HUES6 (cell line): ENCODE data around the gene DBNDD1.
A peak's percentile ranks its signal among the peaks of the same experiment; 100 is the strongest.
"Not testable (repeated sequence)": the region's sequence is repeated elsewhere in the genome, so short reads cannot be mapped to it uniquely, and the experiment has no call there.

Experiments
- H3K27ac ChIP-seq: 2 replicates; pipeline ENCODE4 v1.7.0; 2013; ENCODE audit warnings: low read depth, mild to moderate bottlenecking, low read length, inconsistent platforms
- H3K27me3 ChIP-seq: 2 replicates; pipeline ENCODE4 v1.6.1; 2013; ENCODE audit warnings: low read length; ENCODE audit not compliant: control insufficient read depth, insufficient read depth
- H3K36me3 ChIP-seq: 2 replicates; pipeline ENCODE4 v1.6.1; 2013; ENCODE audit warnings: low read length; ENCODE audit not compliant: control insufficient read depth, insufficient read depth
- H3K4me1 ChIP-seq: 2 replicates; pipeline ENCODE4 v1.6.1; 2013; ENCODE audit warnings: low read length; ENCODE audit not compliant: control insufficient read depth, insufficient read depth
- H3K4me3 ChIP-seq: 2 replicates; pipeline ENCODE4 v1.5.1; 2013; ENCODE audit warnings: low read depth, low read length
- H3K9ac ChIP-seq: one replicate; pipeline ENCODE4 v1.6.1; 2013; ENCODE audit warnings: mild to moderate bottlenecking, low read length
- H3K9me3 ChIP-seq: 2 replicates; pipeline ENCODE4 v1.6.1; 2013; ENCODE audit warnings: low read depth, low read length; ENCODE audit not compliant: control insufficient read depth, insufficient read depth

Gene DBNDD1, protein sequence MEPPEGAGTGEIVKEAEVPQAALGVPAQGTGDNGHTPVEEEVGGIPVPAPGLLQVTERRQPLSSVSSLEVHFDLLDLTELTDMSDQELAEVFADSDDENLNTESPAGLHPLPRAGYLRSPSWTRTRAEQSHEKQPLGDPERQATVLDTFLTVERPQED

DNA sequence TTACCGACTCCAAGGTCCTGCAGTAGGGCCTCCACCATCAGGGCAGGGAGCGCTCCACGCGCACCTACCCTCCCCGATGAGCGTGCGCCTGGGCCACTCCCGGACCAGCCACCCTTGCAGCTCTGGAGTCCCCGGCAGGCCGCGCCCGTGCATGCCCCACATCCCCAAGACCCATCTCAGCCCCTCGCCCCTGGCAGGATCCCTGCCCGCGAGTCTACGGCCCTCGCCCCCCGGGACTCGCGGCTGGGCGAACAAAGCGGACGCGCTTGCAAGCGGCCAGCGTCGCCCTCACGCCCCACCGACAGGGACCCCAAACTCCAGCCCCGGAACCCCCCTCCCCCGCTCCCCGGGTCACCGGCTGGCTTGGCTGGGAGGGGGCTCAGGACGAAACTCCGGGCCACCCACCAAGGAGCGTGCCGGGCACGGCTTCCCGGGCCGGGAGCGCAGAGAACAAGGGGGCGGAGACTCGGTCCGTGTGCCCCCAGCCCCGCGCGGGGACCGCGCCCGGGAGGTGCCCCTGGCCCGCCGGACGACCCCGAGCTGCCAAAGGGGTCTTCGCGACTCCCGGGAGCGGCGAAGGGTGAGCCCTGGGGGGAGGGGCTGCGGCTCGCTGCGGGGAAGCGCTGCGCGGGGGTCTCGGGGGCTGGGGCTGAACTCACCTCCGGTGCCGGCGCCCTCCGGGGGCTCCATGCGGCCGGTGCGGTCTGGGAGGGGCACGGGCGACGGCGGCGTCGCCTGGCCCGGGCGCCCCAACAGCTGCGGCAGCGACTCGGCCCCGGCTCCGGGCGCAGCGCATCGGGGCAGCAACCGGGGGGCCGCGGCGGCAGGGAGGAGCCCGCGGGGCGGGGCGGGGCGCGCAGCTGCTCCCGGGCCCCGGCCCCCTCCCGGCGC lies at the start of gene DBNDD1:
TSS of gene DBNDD1 (minus strand) at position 805 of the 891 bp plus-strand sequence. CDS start at position 690, 115 bp downstream.
- peaks cover 9% of the 10 kb centered on the region for H3K36me3 ChIP-seq
- peak within 1 kb of the TSS; percentile 90 for H3K9ac ChIP-seq
- no peaks in the 10 kb centered on the region for H3K9me3 ChIP-seq
- peak within 1 kb of the TSS; percentile 75 for H3K27ac ChIP-seq
- peaks cover 30% of the 10 kb centered on the region for H3K4me1 ChIP-seq
- H3K27me3 ChIP-seq, result peaks cover 11% of the 10 kb centered on the region; the same call in 1 of the 2 replicates
- H3K4me3 ChIP-seq, result peak within 1 kb of the TSS; percentile 83

DNA sequence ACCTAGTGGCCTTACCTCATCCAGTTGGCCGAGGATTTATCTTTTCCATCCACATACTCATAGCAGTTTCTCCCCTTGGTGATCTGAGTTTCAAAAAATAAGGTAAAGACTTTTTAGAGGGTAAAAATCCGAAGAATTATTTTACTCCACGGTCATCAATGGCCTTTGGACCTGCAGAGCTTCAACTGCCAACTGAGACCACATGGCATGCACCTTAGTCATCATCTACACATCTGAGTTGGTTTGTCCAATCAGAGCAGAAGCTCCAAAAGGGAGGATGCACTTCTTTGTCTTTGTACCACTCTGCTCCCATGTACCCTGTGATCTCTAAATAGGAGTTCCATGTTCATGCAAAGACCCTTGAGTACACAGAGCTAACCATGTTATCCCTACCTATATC lies 42.2 kb upstream of the DBNDD1 start:
- H3K27me3 ChIP-seq, result no peaks in the 10 kb centered on the region; the same call in 1 of the 2 replicates
- H3K36me3 ChIP-seq, result no peaks in the 10 kb centered on the region
- no peak overlapping the region for H3K4me3 ChIP-seq
- H3K27ac ChIP-seq, result no peak overlapping the region
- peaks cover 12% of the 10 kb centered on the region; the same call in 1 of the 2 replicates for H3K9me3 ChIP-seq
- H3K4me1 ChIP-seq, result no peaks in the 10 kb centered on the region; the same call in 1 of the 2 replicates
- H3K9ac ChIP-seq, result no peak overlapping the region

DNA sequence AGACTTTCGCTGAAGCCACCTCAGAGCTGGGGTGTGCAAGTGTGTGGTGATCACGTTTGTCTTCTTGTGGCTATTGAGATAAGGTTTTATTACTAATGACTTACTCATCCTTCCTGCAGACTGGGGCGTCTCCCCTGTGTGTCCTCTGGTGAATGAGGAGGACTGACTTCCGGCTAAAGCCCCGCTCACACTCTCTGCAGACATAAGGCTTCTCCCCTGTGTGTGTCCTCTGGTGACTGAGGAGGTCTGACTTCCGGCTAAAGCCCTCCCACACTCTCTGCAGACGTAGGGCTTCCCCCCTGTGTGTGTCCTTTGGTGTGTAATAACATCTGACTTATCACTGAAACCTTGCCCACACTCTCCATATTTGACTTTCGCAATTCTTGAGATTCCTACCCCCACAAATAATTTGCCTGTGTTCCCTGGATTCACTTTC lies 38.5 kb upstream of the DBNDD1 start:
- no peaks in the 10 kb centered on the region; the same call in 1 of the 2 replicates for H3K4me1 ChIP-seq
- no peak overlapping the region for H3K27ac ChIP-seq
- no peaks in the 10 kb centered on the region; the same call in 1 of the 2 replicates for H3K27me3 ChIP-seq
- H3K4me3 ChIP-seq, result no peak overlapping the region
- H3K9ac ChIP-seq, result no peak overlapping the region
- H3K9me3 ChIP-seq, result peaks cover 43% of the 10 kb centered on the region
- no peaks in the 10 kb centered on the region for H3K36me3 ChIP-seq

- not testable (repeated sequence) for H3K4me1 ChIP-seq, H3K27ac ChIP-seq, H3K36me3 ChIP-seq, H3K27me3 ChIP-seq, H3K9ac ChIP-seq, H3K4me3 ChIP-seq
- peaks cover 48% of the 10 kb centered on the region for H3K9me3 ChIP-seq
These were observed 37.3 kb upstream of the DBNDD1 start for GRCh38 chr16:90056521-90056920.

DNA sequence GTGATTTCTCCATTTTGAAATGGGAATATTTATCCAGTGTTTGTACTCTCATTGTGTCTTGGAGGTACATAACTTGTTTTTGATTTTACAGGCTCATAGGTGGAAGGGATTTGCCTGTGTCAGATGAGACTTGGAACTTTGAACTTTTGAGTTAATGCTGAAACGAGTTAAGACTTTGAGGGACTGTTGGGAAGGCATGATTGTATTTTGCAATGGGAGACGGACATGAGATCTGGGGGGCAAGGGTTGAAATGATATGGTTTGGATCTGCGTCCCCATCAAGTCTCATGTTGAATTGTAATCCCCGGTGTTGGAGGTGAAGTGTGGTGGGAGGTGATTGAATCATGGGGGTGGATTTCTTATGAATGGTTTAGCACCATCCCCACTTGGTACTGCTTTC lies 36.1 kb upstream of the DBNDD1 start:
- no peaks in the 10 kb centered on the region; the same call in 1 of the 2 replicates for H3K27me3 ChIP-seq
- H3K4me1 ChIP-seq, result no peaks in the 10 kb centered on the region; the same call in 1 of the 2 replicates
- H3K27ac ChIP-seq, result no peak overlapping the region
- H3K9ac ChIP-seq, result no peak overlapping the region
- peaks cover 48% of the 10 kb centered on the region for H3K9me3 ChIP-seq
- H3K36me3 ChIP-seq, result no peaks in the 10 kb centered on the region
- H3K4me3 ChIP-seq, result no peak overlapping the region

DNA sequence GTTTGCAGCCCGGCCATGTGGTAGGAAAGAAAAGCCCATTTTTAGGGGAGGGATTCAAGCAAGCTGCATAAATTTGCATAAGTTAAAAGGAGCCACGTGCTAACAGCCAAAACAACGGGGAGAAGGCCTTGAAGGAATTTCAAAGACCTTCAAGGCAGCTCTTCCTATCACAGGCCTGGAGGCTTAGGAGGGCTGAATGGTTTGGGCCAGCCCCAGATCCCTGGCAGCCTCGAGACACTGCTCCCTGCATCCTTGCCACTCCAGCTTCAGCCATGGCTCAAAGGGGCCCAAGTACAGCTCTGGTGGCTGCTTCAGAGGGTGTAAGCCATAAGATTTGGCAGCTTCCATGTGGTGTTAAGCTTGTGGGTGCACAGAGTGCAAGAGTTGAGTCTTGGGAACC lies 35.3 kb upstream of the DBNDD1 start:
- no peaks in the 10 kb centered on the region for H3K4me1 ChIP-seq
- H3K36me3 ChIP-seq, result no peaks in the 10 kb centered on the region
- no peak overlapping the region for H3K4me3 ChIP-seq
- H3K27me3 ChIP-seq, result no peaks in the 10 kb centered on the region; the same call in 1 of the 2 replicates
- no peak overlapping the region for H3K27ac ChIP-seq
- no peak overlapping the region for H3K9ac ChIP-seq
- H3K9me3 ChIP-seq, result peaks cover 48% of the 10 kb centered on the region

DNA sequence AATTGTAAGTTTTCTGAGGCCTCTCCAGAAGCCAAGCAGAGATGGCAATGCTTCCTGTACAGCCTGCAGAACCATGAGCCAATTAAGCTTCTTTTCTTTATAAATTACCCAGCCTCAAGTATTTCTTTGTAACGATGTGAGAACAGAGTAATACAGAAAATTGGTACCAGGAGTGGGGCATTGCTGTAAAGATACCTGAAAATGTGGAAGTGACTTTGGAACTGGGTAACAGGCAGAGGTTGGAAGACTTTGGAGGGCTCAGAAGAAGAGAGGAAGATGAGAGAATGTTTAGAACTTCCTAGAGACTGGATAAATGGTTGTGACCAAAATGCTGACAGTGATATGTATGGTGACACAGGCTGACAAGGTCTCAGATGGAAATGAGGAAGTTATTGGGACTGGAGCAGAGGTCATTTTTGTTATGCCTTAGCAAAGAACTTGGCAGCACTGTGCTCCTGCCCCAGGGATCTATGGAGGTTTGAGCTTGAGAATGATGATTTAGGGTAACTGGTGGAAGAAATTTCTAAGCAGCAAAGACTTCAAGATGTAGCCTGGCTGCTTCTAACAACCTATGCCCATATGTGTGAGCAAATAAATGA lies 34.7 kb upstream of the DBNDD1 start:
- H3K36me3 ChIP-seq, result no peaks in the 10 kb centered on the region
- no peak overlapping the region for H3K9ac ChIP-seq
- H3K27me3 ChIP-seq, result no peaks in the 10 kb centered on the region; the same call in 1 of the 2 replicates
- peaks cover 48% of the 10 kb centered on the region for H3K9me3 ChIP-seq
- H3K27ac ChIP-seq, result no peak overlapping the region
- H3K4me3 ChIP-seq, result no peak overlapping the region
- no peaks in the 10 kb centered on the region for H3K4me1 ChIP-seq

- Histone ChIP-seq H3K36me3 (no peaks in the 10 kb centered on the region), H3K9ac (no peak overlapping the region), H3K4me1 (peaks cover 13% of the 10 kb centered on the region), H3K9me3 (peaks cover 32% of the 10 kb centered on the region), H3K27me3 (no peaks in the 10 kb centered on the region), H3K27ac (no peak overlapping the region), H3K4me3 (no peak overlapping the region)
These were observed 31.7 kb upstream of the DBNDD1 start for GRCh38 chr16:90050969-90051368.

- H3K27ac ChIP-seq, result no peak overlapping the region
- peaks cover 14% of the 10 kb centered on the region for H3K4me1 ChIP-seq
- peaks cover 8% of the 10 kb centered on the region for H3K36me3 ChIP-seq
- no peak overlapping the region for H3K9ac ChIP-seq
- H3K9me3 ChIP-seq, result peaks cover 12% of the 10 kb centered on the region
- H3K4me3 ChIP-seq, result no peak overlapping the region
- no peaks in the 10 kb centered on the region for H3K27me3 ChIP-seq
These were observed 29.6 kb upstream of the DBNDD1 start for GRCh38 chr16:90048737-90049330.

DNA sequence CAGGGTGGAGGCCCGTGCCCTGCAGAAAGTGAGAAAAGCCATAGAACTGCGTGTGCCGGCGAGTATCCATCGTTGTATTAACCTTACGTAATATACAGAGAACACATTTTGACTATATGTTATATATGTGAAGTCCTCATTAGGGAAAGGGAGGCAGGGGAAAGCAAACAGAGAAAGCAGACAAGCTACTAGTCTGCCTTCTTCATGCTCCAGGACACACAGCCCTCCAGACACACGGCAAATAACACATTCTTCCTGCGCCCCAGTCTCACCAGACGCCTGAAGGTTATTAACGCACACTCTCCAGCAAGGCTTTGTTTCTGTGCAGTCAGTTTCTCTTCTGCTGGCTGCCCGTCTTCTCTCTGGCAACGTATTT lies 29.1 kb upstream of the DBNDD1 start:
- peaks cover 14% of the 10 kb centered on the region for H3K4me1 ChIP-seq
- H3K27ac ChIP-seq, result no peak overlapping the region
- peak overlapping the region; percentile 45; the same call in 1 of the 2 replicates for H3K4me3 ChIP-seq
- peaks cover 9% of the 10 kb centered on the region for H3K9me3 ChIP-seq
- peaks cover 13% of the 10 kb centered on the region for H3K36me3 ChIP-seq
- H3K9ac ChIP-seq, result no peak overlapping the region
- H3K27me3 ChIP-seq, result no peaks in the 10 kb centered on the region
